Lower lobe of right lung (tissue), 2 donors: ENCODE data around the gene ETFBKMT. TPM values are rescaled to one million over a fixed set of nuclear protein-coding genes. Genes with fewer than 3 reads are reported as not detected.

Experiments used
- ATAC-seq, 2 donors: fragments of 200-7000 bp; cut with Tn5 transposase; one replicate each; pipeline ENCODE4 v1.9.1; 2020 to 2022; ENCODE audit warnings: mild to moderate bottlenecking in 2 of 2, moderate library complexity in 2 of 2
- DNase-seq: peaks from one replicate; pipeline ENCODE4 v3.0.0-alpha.2; 2020
- H3K27ac ChIP-seq: fragments of 200-600 bp; one replicate; pipeline ENCODE4 v1.8.0; 2022
- H3K27me3 ChIP-seq: fragments of 200-600 bp; one replicate; pipeline ENCODE4 v1.8.0; 2022; ENCODE audit warnings: low read depth
- H3K36me3 ChIP-seq: fragments of 200-600 bp; one replicate; pipeline ENCODE4 v1.8.0; 2022; ENCODE audit warnings: mild to moderate bottlenecking
- H3K4me1 ChIP-seq: fragments of 200-600 bp; one replicate; pipeline ENCODE4 v1.8.0; 2022
- H3K4me3 ChIP-seq: fragments of 200-600 bp; one replicate; pipeline ENCODE4 v1.8.0; 2022; ENCODE audit warnings: mild to moderate bottlenecking
- H3K9me3 ChIP-seq: fragments of 200-600 bp; one replicate; pipeline ENCODE4 v1.8.0; 2022
- CTCF ChIP-seq: fragments of 200-600 bp; IDR thresholded peaks from one replicate; pipeline ENCODE4 v1.8.0; 2022; ENCODE audit warnings: antibody characterized with exemption, mild to moderate bottlenecking
- intact Hi-C: fragments of 100-400 bp; cut with DNase I; formaldehyde crosslinking; loops from one replicate; pipeline ENCODE4 v1.11.0; 2022
- total RNA-seq: library from RNA; stranded (reverse); fragmentation: NEBNext Ultra II Directional; extraction: Animal tissue kit (Norgen Biotek cat#: 25700); gene quantifications from one replicate; pipeline ENCODE4 v1.2.1, GENCODE V29; 2021
- donor health status: DM: no; HTN: yes; CAD: no; lungs with severe emphysema.

The ETFBKMT gene
- total RNA-seq, 1 donor from 2014 or later, result 4.0 TPM

GRCh38 chr12:31647086-31647491 lies 12.4 kb upstream of the ETFBKMT start:
- H3K4me1 ChIP-seq, result peaks cover 17% of the 10 kb centered on the region
- H3K27me3 ChIP-seq, result no peaks in the 10 kb centered on the region
- ATAC-seq, result peak in 1 of 2 donors; percentile 28
- H3K4me3 ChIP-seq, result no peak overlapping the region
- no peaks in the 10 kb centered on the region for H3K9me3 ChIP-seq
- H3K27ac ChIP-seq, result no peak overlapping the region
- intact Hi-C loops, result no loop called here
- no peaks in the 10 kb centered on the region for H3K36me3 ChIP-seq
- DNase-seq, result no peak
- TF ChIP-seq CTCF, result no peak

DNA sequence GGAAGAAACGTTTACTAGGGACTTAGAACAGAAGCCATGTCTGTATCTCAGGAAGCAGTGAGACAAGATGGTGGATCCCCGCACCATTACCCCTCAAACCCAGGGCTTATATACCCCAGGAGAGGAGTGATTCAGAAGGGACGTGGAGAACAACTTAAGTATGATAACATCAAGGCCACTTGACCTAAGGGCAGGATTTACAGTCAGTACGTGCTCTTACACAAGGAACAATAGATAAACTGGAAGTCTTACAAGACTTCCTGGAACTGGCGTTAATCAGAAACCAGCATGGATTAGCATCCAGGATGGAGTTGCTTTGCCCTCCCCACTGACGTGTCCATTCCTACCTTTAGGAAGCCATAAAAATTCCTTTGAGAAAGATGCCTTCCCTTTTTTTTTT lies 8.6 kb upstream of the ETFBKMT start:
- no peak overlapping the region for H3K4me3 ChIP-seq
- H3K9me3 ChIP-seq, result no peaks in the 10 kb centered on the region
- no peak overlapping the region for H3K27ac ChIP-seq
- no peaks in the 10 kb centered on the region for H3K36me3 ChIP-seq
- peaks cover 28% of the 10 kb centered on the region for H3K4me1 ChIP-seq
- intact Hi-C loops, result no loop called here
- peak in 1 of 2 donors; percentile 66 for ATAC-seq
- TF ChIP-seq CTCF, result no peak
- no peak for DNase-seq
- H3K27me3 ChIP-seq, result no peaks in the 10 kb centered on the region

- DNase-seq (no peak), ATAC-seq (no peak)
- no peaks in the 10 kb centered on the region for H3K27me3 ChIP-seq
- no peak overlapping the region for H3K4me3 ChIP-seq
- no peaks in the 10 kb centered on the region for H3K9me3 ChIP-seq
- no peaks in the 10 kb centered on the region for H3K36me3 ChIP-seq
- no peak for TF ChIP-seq CTCF
- peaks cover 18% of the 10 kb centered on the region for H3K4me1 ChIP-seq
- H3K27ac ChIP-seq, result no peak overlapping the region
- intact Hi-C loops, result no loop called here
Measured at GRCh38 chr12:31651893-31652521, 7.5 kb upstream of the ETFBKMT start.

GRCh38 chr12:31655208-31655607 lies 4.3 kb upstream of the ETFBKMT start:
- no peak for DNase-seq
- no peaks in the 10 kb centered on the region for H3K27me3 ChIP-seq
- intact Hi-C loops, result no loop called here
- TF ChIP-seq CTCF, result no peak
- no peaks in the 10 kb centered on the region for H3K9me3 ChIP-seq
- peaks cover 23% of the 10 kb centered on the region for H3K4me1 ChIP-seq
- H3K4me3 ChIP-seq, result no peak overlapping the region
- H3K36me3 ChIP-seq, result no peaks in the 10 kb centered on the region
- H3K27ac ChIP-seq, result no peak overlapping the region
- ATAC-seq, result no peak

DNA sequence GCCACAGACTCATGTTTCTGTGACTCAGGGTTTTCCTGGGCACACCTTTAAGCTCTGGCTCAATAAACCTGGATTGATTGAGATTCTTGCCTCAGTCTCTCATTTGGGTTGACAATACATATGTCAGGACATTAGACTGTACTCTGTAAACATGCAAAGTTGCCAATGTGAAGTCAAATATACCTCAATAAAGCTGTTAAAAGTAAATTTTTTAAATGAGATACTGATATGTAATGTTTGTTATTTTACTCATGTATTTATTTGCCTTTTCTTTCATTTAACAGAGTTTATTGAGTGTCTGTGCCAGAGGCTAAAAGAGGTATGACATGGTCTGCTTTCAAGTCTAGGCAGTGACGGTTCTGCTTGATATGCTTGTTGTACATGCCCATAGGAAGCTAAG lies 3.7 kb upstream of the ETFBKMT start:
- no peak for ATAC-seq
- intact Hi-C loops, result no loop called here
- TF ChIP-seq CTCF, result no peak

More for the DNA sequence above, 3.7 kb upstream of the ETFBKMT start:
- Histone ChIP-seq H3K9me3 (no peaks in the 10 kb centered on the region), H3K4me1 (peaks cover 24% of the 10 kb centered on the region), H3K36me3 (no peaks in the 10 kb centered on the region), H3K4me3 (no peak overlapping the region), H3K27me3 (no peaks in the 10 kb centered on the region), H3K27ac (no peak overlapping the region)
- DNase-seq, result no peak
